Measurements from ENCODE around the gene ABCC9.

The ABCC9 gene

GRCh38 chr12:21831791-21832344 is 109.4 kb downstream of the ABCC9 start:
- TF ChIP-seq, protein P1, sequence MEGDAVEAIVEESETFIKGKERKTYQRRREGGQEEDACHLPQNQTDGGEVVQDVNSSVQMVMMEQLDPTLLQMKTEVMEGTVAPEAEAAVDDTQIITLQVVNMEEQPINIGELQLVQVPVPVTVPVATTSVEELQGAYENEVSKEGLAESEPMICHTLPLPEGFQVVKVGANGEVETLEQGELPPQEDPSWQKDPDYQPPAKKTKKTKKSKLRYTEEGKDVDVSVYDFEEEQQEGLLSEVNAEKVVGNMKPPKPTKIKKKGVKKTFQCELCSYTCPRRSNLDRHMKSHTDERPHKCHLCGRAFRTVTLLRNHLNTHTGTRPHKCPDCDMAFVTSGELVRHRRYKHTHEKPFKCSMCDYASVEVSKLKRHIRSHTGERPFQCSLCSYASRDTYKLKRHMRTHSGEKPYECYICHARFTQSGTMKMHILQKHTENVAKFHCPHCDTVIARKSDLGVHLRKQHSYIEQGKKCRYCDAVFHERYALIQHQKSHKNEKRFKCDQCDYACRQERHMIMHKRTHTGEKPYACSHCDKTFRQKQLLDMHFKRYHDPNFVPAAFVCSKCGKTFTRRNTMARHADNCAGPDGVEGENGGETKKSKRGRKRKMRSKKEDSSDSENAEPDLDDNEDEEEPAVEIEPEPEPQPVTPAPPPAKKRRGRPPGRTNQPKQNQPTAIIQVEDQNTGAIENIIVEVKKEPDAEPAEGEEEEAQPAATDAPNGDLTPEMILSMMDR (IDR thresholded peaks at IDR 0.05; ENCODE audit: extremely low read depth, missing control alignments) = no peak

GRCh38 chr12:21828779-21829178 is 112.4 kb downstream of the ABCC9 start:
- no peak for DNase-seq (ENCODE audit: low spot score)
- TF ChIP-seq, protein P1 (IDR thresholded peaks at IDR 0.05; ENCODE audit: extremely low read depth, missing control alignments) = no peak

More at GRCh38 chr12:21831791-21832344, 109.4 kb downstream of the ABCC9 start:
- DNase-seq (ENCODE audit: low spot score) = no peak

- DNase-seq (ENCODE audit: low spot score) = no peak
Observed at GRCh38 chr12:21828136-21828775, 113.0 kb downstream of the ABCC9 start.

GRCh38 chr12:21827083-21827482 is 114.1 kb downstream of the ABCC9 start:
- no peak for DNase-seq (ENCODE audit: low spot score)
- TF ChIP-seq, protein P1 (IDR thresholded peaks at IDR 0.05; ENCODE audit: extremely low read depth, missing control alignments) = no peak

More at GRCh38 chr12:21828136-21828775, 113.0 kb downstream of the ABCC9 start:
- TF ChIP-seq, protein P1 (IDR thresholded peaks at IDR 0.05; ENCODE audit: extremely low read depth, missing control alignments) = no peak

DNA sequence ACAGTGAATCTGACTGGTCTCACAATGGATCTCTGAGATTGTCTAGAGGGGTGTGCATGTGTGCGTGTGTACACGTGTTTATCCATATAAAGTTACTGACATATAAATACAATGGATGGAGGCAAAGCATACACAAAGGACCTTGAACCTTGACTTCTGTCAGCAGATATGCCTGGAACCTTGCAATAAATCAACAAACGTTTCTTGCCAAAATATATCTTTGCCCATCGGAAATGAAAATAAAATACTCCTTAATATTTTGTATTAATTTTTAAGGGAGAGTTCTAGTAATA is 114.7 kb downstream of the ABCC9 start:
- DNase-seq (ENCODE audit: low spot score) = no peak

GRCh38 chr12:21825886-21826617 is 115.2 kb downstream of the ABCC9 start:
- TF ChIP-seq, protein P1 (IDR thresholded peaks at IDR 0.05; ENCODE audit: extremely low read depth, missing control alignments) = no peak
- DNase-seq (ENCODE audit: low spot score) = no peak

More for the DNA sequence above, 114.7 kb downstream of the ABCC9 start:
- TF ChIP-seq, protein P1 (IDR thresholded peaks at IDR 0.05; ENCODE audit: extremely low read depth, missing control alignments) = no peak

GRCh38 chr12:21823581-21823980 is 117.6 kb downstream of the ABCC9 start:
- no peak for DNase-seq (ENCODE audit: low spot score)
- TF ChIP-seq, protein P1 (IDR thresholded peaks at IDR 0.05; ENCODE audit: extremely low read depth, missing control alignments) = no peak
